ENCODE results near the gene COL17A1.

Gene COL17A1

DNA sequence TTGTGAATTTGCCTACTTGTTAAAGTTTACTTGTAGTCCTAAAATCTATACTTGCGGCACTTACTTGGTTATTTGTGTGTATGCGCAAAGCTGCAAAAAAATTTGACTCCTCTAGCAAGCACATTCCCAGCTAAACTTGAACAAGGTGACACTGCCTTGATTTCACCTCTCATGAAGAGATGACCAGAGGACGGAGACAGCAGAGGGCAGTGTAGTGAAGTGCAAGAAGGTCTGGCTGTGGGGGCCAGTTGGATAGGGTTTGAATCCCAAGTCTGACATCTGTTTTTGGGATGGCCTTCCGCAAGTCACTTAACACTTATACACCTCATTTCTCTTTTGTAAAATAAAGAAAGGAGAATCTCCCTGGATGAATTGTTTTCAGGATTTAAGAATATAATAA lies 103.0 kb downstream of the COL17A1 start:
- TF ChIP-seq CTCF (IDR thresholded peaks at IDR 0.05; ENCODE audit: low read depth, low read length), result no peak; the same call in 1 of the 2 replicates
- DNase-seq (ENCODE audit: extremely low read depth, low read depth), result no peak

Measured in AG09319 (cell line).